Activated CD8-positive, alpha-beta memory T cell treated with anti-CD3 and anti-CD28 coated beads for 36 hours (primary cell): ENCODE results near the gene ACTR3C. TPM values are rescaled to one million over a fixed set of nuclear protein-coding genes. Genes with fewer than 3 reads are reported as not detected.
"Not testable (repeated sequence)": the region's sequence is repeated elsewhere in the genome, so short reads cannot be mapped to it uniquely, and the experiment has no call there.

Experiments used
- CTCF ChIA-PET: fragments of 350-600 bp; sonication (Branson Sonifier 250); formaldehyde crosslinking; loops from one replicate; lab custom pipeline; 2021; ENCODE audit warnings: antibody characterized with exemption; lab: Charles Lee
- POLR2A ChIA-PET: fragments of 350-600 bp; sonication (Branson Sonifier 250); formaldehyde crosslinking; loops from one replicate; lab custom pipeline; 2021; ENCODE audit warnings: antibody characterized with exemption; lab: Charles Lee
- total RNA-seq, 2 experiments: library from RNA; stranded (reverse); gene quantifications; one replicate each; pipeline ENCODE4 v1.2.3, GENCODE V29; 2021

The ACTR3C gene
- total RNA-seq, 2 experiments from 2014 or later = 4.7 to 7.3 TPM

- POLR2A ChIA-PET, CTCF ChIA-PET: not testable (repeated sequence)
Observed at GRCh38 chr7:150304499-150305258, 18.7 kb downstream of the ACTR3C start.

- CTCF ChIA-PET, POLR2A ChIA-PET: not testable (repeated sequence)
Observed at GRCh38 chr7:150302908-150303310, 20.4 kb downstream of the ACTR3C start.

GRCh38 chr7:150297978-150298377, 25.4 kb downstream of the ACTR3C start:
- POLR2A ChIA-PET, CTCF ChIA-PET: not testable (repeated sequence)

GRCh38 chr7:150296802-150297201, 26.5 kb downstream of the ACTR3C start:
- POLR2A ChIA-PET, CTCF ChIA-PET: not testable (repeated sequence)

DNA sequence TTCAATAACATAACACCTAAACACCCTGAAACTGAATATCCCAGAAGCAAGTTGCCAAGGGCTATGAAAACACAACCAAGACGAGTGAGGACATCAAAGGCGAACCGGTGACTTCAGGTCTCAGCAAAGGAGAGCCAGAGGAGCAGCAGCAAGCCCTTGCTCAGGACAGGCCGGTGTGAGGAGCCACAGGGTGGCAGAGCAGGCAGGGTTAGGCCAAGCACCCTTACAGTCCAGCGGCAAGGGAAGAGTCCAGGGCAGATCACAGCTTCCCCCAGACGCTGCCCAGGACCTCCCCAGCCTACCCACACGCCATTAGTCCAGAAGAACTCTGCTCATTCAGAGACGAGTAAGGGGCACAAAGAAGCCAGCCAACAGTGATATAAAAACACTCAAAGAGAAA, 27.7 kb downstream of the ACTR3C start:
- POLR2A ChIA-PET, CTCF ChIA-PET: not testable (repeated sequence)

DNA sequence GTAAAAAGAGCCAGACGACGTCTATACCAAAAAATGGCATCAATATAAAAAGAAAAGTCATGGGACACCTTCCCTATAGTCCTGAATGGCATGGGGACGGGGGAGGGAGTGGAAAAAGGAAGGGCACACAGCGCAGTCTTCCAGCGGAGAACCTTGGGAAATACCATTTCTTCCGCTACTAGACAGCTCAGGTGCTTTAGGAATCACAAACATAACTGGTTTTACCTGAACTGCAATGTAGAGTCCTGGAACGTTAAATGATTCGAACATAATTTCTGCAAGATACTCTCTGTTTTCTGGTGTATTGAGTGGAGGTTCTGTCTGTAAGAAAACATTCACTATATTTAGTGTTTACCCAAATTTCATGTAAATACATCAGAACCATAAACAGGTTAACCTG, 28.3 kb downstream of the ACTR3C start:
- CTCF ChIA-PET = not testable (repeated sequence)

DNA sequence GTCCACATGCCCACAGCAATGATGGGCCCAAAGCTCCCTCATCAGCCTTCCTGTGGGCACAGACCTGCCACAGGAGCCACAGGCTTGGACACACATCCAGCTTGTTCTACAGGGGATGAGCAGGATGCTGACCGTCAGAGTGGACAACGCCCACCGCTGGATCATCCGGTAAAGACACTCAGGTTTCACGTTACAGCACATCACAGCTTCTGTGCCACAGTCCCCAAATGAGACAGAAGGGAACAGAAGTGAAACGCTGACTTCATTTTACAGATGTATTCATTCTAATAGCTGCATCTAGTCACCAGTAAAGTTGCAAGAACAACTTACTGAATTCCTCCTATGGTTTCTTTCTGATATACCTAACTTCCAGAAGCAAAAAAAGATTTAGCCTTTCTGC, 33.0 kb downstream of the ACTR3C start:
- POLR2A ChIA-PET = not testable (repeated sequence)
- CTCF ChIA-PET = interaction anchor here (1.5 kb wide), 1 partner anchor 131 kb away, joined by 3 read pairs; no protein-coding TSS in a partner anchor

More for the DNA sequence above, 28.3 kb downstream of the ACTR3C start:
- POLR2A ChIA-PET = not testable (repeated sequence)

GRCh38 chr7:150288816-150289215, 34.5 kb downstream of the ACTR3C start:
- CTCF ChIA-PET, POLR2A ChIA-PET: not testable (repeated sequence)

- CTCF ChIA-PET = interaction anchor here (1.1 kb wide), 1 partner anchor 134 kb away, joined by 3 read pairs; no protein-coding TSS in a partner anchor
- POLR2A ChIA-PET = not testable (repeated sequence)
Observed at GRCh38 chr7:150287815-150288214, 35.5 kb downstream of the ACTR3C start.

GRCh38 chr7:150285849-150286754, 37.2 kb downstream of the ACTR3C start:
- CTCF ChIA-PET = not testable (repeated sequence)

DNA sequence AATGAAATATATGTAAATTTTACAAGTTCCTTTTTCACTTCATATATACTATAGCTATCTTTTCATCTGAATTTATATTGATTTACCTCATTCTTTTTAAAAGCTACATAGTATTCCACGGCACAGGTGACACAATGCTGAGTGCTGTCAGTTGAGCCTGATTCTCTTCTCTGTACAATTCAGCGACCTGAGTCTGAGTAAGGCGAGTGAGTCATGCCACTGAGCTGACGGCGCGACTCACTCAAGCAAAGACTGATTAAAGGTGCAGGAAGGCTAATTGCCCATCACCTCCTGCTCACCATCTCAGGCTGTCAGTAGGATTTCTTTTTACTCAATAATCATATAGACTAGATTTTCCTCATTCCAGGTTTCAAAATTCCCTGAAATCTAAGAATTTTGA, 39.7 kb downstream of the ACTR3C start:
- CTCF ChIA-PET, POLR2A ChIA-PET: not testable (repeated sequence)

More at GRCh38 chr7:150285849-150286754, 37.2 kb downstream of the ACTR3C start:
- POLR2A ChIA-PET = not testable (repeated sequence)

- POLR2A ChIA-PET, CTCF ChIA-PET: not testable (repeated sequence)
Observed at GRCh38 chr7:150283111-150283510, 40.2 kb downstream of the ACTR3C start.

DNA sequence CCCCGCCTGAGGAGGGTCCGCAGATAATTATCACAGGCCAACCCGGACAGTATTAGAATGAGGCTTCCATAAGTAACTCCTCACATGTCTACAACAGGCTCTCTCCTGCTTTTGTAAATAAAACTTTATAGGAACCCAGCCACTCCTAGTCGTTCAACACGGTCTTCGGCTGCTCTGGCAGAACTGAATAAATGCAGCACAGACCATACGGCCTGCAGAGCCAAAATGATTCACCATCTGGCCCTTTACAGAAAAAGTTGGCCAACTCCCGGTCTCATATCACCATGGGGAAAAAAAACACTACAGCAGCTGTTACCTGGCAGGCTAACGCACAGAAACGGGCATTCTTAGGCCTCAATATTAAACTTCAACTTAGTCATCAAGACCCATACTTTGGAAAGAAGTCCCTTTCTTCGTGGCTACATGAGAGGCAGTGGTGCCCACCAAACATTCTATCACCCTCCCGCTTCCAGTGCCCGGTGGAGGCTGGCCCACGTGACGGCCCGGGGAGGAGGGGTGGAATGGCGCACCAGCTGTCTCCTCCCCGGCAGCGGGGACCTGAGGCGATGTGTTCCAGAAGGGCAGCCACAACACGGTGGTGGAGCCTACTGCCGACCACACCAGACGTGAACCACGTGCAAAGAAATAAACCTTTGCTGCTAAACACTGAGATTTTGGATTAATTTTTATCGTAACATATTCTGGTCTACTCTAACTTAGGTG, 41.5 kb downstream of the ACTR3C start:
- POLR2A ChIA-PET, CTCF ChIA-PET: not testable (repeated sequence)

- POLR2A ChIA-PET, CTCF ChIA-PET: not testable (repeated sequence)
Observed at GRCh38 chr7:150278383-150278782, 45.0 kb downstream of the ACTR3C start.

DNA sequence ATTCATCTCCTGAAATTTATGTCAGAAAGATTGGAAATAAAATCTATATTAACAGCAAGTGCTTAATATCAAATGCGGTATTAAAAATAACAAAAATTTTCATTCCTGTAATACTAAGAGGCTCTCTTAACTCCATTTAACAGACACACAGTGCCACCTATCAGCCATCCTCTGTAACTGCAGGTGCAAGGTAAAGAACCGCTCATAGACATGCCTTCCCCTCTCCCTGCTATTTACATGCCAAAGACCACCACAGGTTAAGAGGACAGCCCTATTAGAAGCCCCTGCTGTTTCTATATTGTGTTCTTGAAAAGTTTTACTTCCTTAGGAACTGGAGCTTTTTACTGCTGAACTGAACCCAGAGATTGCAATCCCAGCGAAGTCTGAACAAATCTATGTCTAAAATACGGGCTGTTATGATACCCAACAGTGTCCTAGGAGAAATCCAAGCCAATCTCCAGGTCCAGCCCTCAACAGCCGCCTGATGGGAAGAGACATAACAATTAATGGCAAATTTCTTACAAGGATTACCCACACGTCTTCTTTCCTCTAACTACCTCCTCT, 47.1 kb downstream of the ACTR3C start:
- POLR2A ChIA-PET, CTCF ChIA-PET: not testable (repeated sequence)

GRCh38 chr7:150271898-150272297, 51.4 kb downstream of the ACTR3C start:
- CTCF ChIA-PET, POLR2A ChIA-PET: not testable (repeated sequence)

- CTCF ChIA-PET, POLR2A ChIA-PET: not testable (repeated sequence)
Observed at GRCh38 chr7:150270101-150270824, 53.1 kb downstream of the ACTR3C start.

DNA sequence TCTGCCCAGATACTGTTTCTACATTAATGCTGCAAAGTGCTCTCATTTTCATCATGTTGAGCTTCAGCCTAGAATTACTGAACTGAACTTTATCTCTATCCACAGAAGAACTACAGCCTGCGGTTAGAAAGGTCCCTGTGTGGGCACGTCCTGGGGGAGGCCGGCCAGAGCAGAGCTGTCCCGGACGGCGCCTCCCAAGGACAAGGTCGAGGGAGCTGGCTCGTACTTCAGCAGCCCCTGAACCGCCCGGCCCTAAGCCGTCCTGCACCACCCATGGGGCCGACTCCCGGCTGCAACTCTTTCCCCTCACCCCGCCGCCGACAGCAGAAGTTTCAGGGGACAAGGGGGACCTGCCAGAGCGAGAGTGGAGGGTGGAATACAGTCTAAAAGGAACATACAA, 54.5 kb downstream of the ACTR3C start:
- CTCF ChIA-PET, POLR2A ChIA-PET: not testable (repeated sequence)

DNA sequence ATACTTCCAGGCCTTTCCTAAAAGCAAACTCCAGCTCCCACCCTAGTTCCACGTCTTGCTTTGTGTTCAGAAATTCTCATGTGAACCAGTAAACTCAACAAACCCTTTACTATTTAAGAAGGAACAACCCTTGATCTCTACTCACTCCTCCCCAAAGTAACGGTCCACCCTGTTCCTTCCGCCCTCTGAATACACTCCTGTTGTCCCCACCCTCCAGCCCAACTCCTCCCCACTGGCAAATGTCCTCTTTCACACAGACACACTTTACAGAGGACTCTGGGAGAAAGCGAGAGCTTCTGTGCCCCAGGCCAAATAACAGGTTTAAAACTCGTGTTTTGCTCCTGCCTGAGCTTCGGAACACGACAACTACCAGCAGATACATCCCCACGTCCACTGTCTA, 55.1 kb downstream of the ACTR3C start:
- POLR2A ChIA-PET, CTCF ChIA-PET: not testable (repeated sequence)
